ENCODE measurements around the gene GOLT1B. TPM values are rescaled to one million over a fixed set of nuclear protein-coding genes. Genes with fewer than 3 reads are reported as not detected.
A peak's percentile ranks its signal among the peaks of the same experiment; 100 is the strongest.
"Not testable (repeated sequence)": the region's sequence is repeated elsewhere in the genome, so short reads cannot be mapped to it uniquely, and the experiment has no call there.

The GOLT1B gene
- 49.9 and 67.1 TPM in 2 replicates for total RNA-seq

- Histone ChIP-seq H3K36me3 (ENCODE audit: control insufficient read depth, insufficient read depth, low read length) (peaks cover 8% of the 10 kb centered on the region), H3K4me3 (ENCODE audit: low read depth, low read length) (peak within 1 kb of the TSS; percentile 93), H3K27me3 (ENCODE audit: control insufficient read depth, insufficient read depth, low read length) (no peaks in the 10 kb centered on the region)
- peak; percentile 97 for DNase-seq (ENCODE audit: low read depth)
- peak; percentile 97 for FAIRE-seq
- TF ChIP-seq CTCF (IDR thresholded peaks at IDR 0.05; ENCODE audit: insufficient read depth, low read length, severe bottlenecking), result no peak
These were observed at the start of gene GOLT1B, which contains the start of gene RECQL for GRCh38 chr12:21501258-21502163. Gene GOLT1B, plus strand, starts transcription at chr12:21501789. Its CDS starts 135 bp downstream, at chr12:21501924. Gene RECQL, minus strand, starts transcription at chr12:21501635. Its CDS starts 2,065 bp downstream, at chr12:21499570.

- Histone ChIP-seq H3K27me3 (ENCODE audit: control insufficient read depth, insufficient read depth, low read length) (no peaks in the 10 kb centered on the region), H3K36me3 (ENCODE audit: control insufficient read depth, insufficient read depth, low read length) (peaks cover 9% of the 10 kb centered on the region), H3K4me3 (ENCODE audit: low read depth, low read length) (no peak overlapping the region)
- TF ChIP-seq CTCF (IDR thresholded peaks at IDR 0.05; ENCODE audit: insufficient read depth, low read length, severe bottlenecking), result no peak
- no peak for FAIRE-seq
- no peak for DNase-seq (ENCODE audit: low read depth)
These were observed 48.2 kb upstream of the GOLT1B start for GRCh38 chr12:21453312-21453852.

GRCh38 chr12:21456291-21456780 lies 45.3 kb upstream of the GOLT1B start:
- DNase-seq (ENCODE audit: low read depth) (no peak), FAIRE-seq (no peak)
- Histone ChIP-seq H3K27me3 (ENCODE audit: control insufficient read depth, insufficient read depth, low read length) (no peaks in the 10 kb centered on the region), H3K36me3 (ENCODE audit: control insufficient read depth, insufficient read depth, low read length) (peaks cover 15% of the 10 kb centered on the region), H3K4me3 (ENCODE audit: low read depth, low read length) (no peak overlapping the region)
- TF ChIP-seq CTCF (IDR thresholded peaks at IDR 0.05; ENCODE audit: insufficient read depth, low read length, severe bottlenecking), result no peak

- no peak for TF ChIP-seq CTCF (IDR thresholded peaks at IDR 0.05; ENCODE audit: insufficient read depth, low read length, severe bottlenecking)
- FAIRE-seq (no peak), DNase-seq (ENCODE audit: low read depth) (no peak)
- Histone ChIP-seq H3K4me3 (ENCODE audit: low read depth, low read length) (no peak overlapping the region), H3K36me3 (ENCODE audit: control insufficient read depth, insufficient read depth, low read length) (peaks cover 13% of the 10 kb centered on the region), H3K27me3 (ENCODE audit: control insufficient read depth, insufficient read depth, low read length) (no peaks in the 10 kb centered on the region)
These were observed 42.1 kb upstream of the GOLT1B start for GRCh38 chr12:21459474-21459873.

- not testable (repeated sequence) for H3K36me3 ChIP-seq (ENCODE audit: control insufficient read depth, insufficient read depth, low read length); H3K27me3 ChIP-seq (ENCODE audit: control insufficient read depth, insufficient read depth, low read length); H3K4me3 ChIP-seq (ENCODE audit: low read depth, low read length); FAIRE-seq; DNase-seq (ENCODE audit: low read depth)
These were observed 34.3 kb upstream of the GOLT1B start for GRCh38 chr12:21467334-21467733.

GRCh38 chr12:21471294-21471693 lies 30.3 kb upstream of the GOLT1B start:
- H3K36me3 ChIP-seq (ENCODE audit: control insufficient read depth, insufficient read depth, low read length), result peaks cover 1% of the 10 kb centered on the region

More at GRCh38 chr12:21471294-21471693, 30.3 kb upstream of the GOLT1B start:
- no peak overlapping the region for H3K4me3 ChIP-seq (ENCODE audit: low read depth, low read length)
- FAIRE-seq, result no peak
- no peak for TF ChIP-seq CTCF (IDR thresholded peaks at IDR 0.05; ENCODE audit: insufficient read depth, low read length, severe bottlenecking)
- no peak for DNase-seq (ENCODE audit: low read depth)
- H3K27me3 ChIP-seq (ENCODE audit: control insufficient read depth, insufficient read depth, low read length), result no peaks in the 10 kb centered on the region
